ENCODE measurements around the gene TESK2. TPM values are rescaled to one million over a fixed set of nuclear protein-coding genes. Genes with fewer than 3 reads are reported as not detected.

TESK2 gene
- total and polyA plus RNA-seq, 2 of the 8 experiments (the other 6 are each of a cell fraction or from before 2014, with no cell fraction given): 10.8 to 12.6 TPM

DNA sequence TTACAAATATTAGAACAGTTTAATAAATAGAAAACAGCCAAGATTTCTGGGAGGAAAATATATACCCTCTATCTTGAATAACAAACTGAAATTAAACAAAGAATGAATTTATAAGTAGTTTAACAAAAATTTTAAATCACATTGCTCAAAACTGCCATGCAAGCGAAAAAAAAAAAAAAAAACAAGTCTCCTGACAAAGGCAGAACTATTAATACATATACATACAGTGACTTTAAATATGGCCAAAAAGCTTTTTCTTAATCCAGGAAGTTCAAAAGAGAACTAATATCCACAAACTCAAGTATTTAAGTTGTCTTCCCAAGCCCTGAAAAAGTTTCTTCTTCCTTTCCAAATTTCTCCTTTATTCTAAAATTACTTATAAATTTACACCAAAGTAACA is 87.2 kb downstream of the TESK2 start (continued):
- TF ChIP-seq, protein P1, sequence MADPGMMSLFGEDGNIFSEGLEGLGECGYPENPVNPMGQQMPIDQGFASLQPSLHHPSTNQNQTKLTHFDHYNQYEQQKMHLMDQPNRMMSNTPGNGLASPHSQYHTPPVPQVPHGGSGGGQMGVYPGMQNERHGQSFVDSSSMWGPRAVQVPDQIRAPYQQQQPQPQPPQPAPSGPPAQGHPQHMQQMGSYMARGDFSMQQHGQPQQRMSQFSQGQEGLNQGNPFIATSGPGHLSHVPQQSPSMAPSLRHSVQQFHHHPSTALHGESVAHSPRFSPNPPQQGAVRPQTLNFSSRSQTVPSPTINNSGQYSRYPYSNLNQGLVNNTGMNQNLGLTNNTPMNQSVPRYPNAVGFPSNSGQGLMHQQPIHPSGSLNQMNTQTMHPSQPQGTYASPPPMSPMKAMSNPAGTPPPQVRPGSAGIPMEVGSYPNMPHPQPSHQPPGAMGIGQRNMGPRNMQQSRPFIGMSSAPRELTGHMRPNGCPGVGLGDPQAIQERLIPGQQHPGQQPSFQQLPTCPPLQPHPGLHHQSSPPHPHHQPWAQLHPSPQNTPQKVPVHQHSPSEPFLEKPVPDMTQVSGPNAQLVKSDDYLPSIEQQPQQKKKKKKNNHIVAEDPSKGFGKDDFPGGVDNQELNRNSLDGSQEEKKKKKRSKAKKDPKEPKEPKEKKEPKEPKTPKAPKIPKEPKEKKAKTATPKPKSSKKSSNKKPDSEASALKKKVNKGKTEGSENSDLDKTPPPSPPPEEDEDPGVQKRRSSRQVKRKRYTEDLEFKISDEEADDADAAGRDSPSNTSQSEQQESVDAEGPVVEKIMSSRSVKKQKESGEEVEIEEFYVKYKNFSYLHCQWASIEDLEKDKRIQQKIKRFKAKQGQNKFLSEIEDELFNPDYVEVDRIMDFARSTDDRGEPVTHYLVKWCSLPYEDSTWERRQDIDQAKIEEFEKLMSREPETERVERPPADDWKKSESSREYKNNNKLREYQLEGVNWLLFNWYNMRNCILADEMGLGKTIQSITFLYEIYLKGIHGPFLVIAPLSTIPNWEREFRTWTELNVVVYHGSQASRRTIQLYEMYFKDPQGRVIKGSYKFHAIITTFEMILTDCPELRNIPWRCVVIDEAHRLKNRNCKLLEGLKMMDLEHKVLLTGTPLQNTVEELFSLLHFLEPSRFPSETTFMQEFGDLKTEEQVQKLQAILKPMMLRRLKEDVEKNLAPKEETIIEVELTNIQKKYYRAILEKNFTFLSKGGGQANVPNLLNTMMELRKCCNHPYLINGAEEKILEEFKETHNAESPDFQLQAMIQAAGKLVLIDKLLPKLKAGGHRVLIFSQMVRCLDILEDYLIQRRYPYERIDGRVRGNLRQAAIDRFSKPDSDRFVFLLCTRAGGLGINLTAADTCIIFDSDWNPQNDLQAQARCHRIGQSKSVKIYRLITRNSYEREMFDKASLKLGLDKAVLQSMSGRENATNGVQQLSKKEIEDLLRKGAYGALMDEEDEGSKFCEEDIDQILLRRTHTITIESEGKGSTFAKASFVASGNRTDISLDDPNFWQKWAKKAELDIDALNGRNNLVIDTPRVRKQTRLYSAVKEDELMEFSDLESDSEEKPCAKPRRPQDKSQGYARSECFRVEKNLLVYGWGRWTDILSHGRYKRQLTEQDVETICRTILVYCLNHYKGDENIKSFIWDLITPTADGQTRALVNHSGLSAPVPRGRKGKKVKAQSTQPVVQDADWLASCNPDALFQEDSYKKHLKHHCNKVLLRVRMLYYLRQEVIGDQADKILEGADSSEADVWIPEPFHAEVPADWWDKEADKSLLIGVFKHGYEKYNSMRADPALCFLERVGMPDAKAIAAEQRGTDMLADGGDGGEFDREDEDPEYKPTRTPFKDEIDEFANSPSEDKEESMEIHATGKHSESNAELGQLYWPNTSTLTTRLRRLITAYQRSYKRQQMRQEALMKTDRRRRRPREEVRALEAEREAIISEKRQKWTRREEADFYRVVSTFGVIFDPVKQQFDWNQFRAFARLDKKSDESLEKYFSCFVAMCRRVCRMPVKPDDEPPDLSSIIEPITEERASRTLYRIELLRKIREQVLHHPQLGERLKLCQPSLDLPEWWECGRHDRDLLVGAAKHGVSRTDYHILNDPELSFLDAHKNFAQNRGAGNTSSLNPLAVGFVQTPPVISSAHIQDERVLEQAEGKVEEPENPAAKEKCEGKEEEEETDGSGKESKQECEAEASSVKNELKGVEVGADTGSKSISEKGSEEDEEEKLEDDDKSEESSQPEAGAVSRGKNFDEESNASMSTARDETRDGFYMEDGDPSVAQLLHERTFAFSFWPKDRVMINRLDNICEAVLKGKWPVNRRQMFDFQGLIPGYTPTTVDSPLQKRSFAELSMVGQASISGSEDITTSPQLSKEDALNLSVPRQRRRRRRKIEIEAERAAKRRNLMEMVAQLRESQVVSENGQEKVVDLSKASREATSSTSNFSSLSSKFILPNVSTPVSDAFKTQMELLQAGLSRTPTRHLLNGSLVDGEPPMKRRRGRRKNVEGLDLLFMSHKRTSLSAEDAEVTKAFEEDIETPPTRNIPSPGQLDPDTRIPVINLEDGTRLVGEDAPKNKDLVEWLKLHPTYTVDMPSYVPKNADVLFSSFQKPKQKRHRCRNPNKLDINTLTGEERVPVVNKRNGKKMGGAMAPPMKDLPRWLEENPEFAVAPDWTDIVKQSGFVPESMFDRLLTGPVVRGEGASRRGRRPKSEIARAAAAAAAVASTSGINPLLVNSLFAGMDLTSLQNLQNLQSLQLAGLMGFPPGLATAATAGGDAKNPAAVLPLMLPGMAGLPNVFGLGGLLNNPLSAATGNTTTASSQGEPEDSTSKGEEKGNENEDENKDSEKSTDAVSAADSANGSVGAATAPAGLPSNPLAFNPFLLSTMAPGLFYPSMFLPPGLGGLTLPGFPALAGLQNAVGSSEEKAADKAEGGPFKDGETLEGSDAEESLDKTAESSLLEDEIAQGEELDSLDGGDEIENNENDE (IDR thresholded peaks at IDR 0.05; ENCODE audit: insufficient replicate concordance, low read length): no peak
- TF ChIP-seq ZNF274 (IDR thresholded peaks at IDR 0.05; ENCODE audit: borderline replicate concordance, extremely low read depth, low read length): no peak
